Motor neuron (in vitro differentiated cells): ENCODE measurements around the gene ERCC6L2. TPM values are rescaled to one million over a fixed set of nuclear protein-coding genes. Genes with fewer than 3 reads are reported as not detected.
A peak's percentile ranks its signal among the peaks of the same experiment; 100 is the strongest.

Experiments
- ATAC-seq, 8 experiments: fragments of 200-7000 bp; cut with Tn5 transposase; replicated peaks in 6 of 8; 2 replicates each; pipeline ENCODE4 v1.8.0; 2021; ENCODE audit warnings: mild to moderate bottlenecking in 8 of 8, moderate library complexity in 8 of 8
- H3K27ac ChIP-seq, 2 donors: fragments of 250-450 bp; sonication (Bioruptor Pico); 2 replicates each; pipeline ENCODE4 v1.9.0; 2021; ENCODE audit warnings: antibody characterized with exemption in 2 of 2, mild to moderate bottlenecking in 2 of 2, moderate library complexity in 1 of 2
- H3K4me1 ChIP-seq, 2 donors: fragments of 250-450 bp; sonication (Bioruptor Pico); replicated peaks in 1 of 2; 2 replicates each; pipeline ENCODE4 v1.6.1; 2021; ENCODE audit warnings: antibody characterized with exemption in 2 of 2, mild to moderate bottlenecking in 2 of 2, moderate library complexity in 1 of 2
- H3K4me3 ChIP-seq, 5 donors: fragments of 250-450 bp; sonication (Bioruptor Pico); 2 replicates each; pipeline ENCODE4 v1.9.0; 2021; ENCODE audit warnings: antibody characterized with exemption in 5 of 5, mild to moderate bottlenecking in 5 of 5, moderate library complexity in 4 of 5
- whole genome bisulfite sequencing, 10 experiments: fragments of 450-650 bp; shearing (Covaris generic); methylation state at CpG; one replicate each; pipeline ENCODE4 v1.0.0; 2022; 5-methylcytosine and 5-hydroxymethylcytosine counted together
- in situ Hi-C, 9 experiments: fragments of 400-800 bp; cut with MboI; loops; one replicate each; pipeline ENCODE4 v1.15.0; 2021; ENCODE audit warnings: low sequenced_read_pairs in 9 of 9, low pct_unique_long_range_greater_than_20kb in 2 of 9; ENCODE audit not compliant: unreplicated experiment in 9 of 9
- total RNA-seq, 8 experiments: library from RNA; unstranded; fragments of 300-600 nt; gene quantifications; 2 replicates each; pipeline versions ENCODE4 v1.2.3 to v1.2.4, GENCODE V29; 2022

The ERCC6L2 gene
- total RNA-seq, 8 experiments from 2014 or later: 41.4 to 80.6 (median 63.1) TPM

- no peak overlapping the region for H3K27ac ChIP-seq
- ATAC-seq: peak in 2 of 8 experiments; percentile 18 to 21
- WGBS, 10 experiments: 81 to 100% (median 97%) methylated on average over 4 to 9 of the region's 9 CpGs; no CpG with 5 or more reads in 2 of the 10 experiments
- no peaks in the 10 kb centered on the region for H3K4me1 ChIP-seq
- in situ Hi-C loops: no loop called here
- no peak overlapping the region for H3K4me3 ChIP-seq
Measured at GRCh38 chr9:96006296-96006879, 130.9 kb downstream of the ERCC6L2 start.

GRCh38 chr9:96006961-96007360 lies 131.5 kb downstream of the ERCC6L2 start:
- Histone ChIP-seq H3K27ac (no peak overlapping the region), H3K4me3 (no peak overlapping the region), H3K4me1 (no peaks in the 10 kb centered on the region)
- ATAC-seq: peak in 2 of 8 experiments; percentile 15 to 50
- in situ Hi-C loops: no loop called here

- Histone ChIP-seq H3K4me1 (no peaks in the 10 kb centered on the region), H3K4me3 (no peak overlapping the region), H3K27ac (no peak overlapping the region)
- in situ Hi-C loops: no loop called here
- no peak for ATAC-seq
- WGBS, 10 experiments: 83 to 100% (median 93%) methylated on average over 1 to 12 of the region's 12 CpGs
Measured at GRCh38 chr9:96008502-96009222, 133.2 kb downstream of the ERCC6L2 start.

GRCh38 chr9:96009223-96009602 lies 133.7 kb downstream of the ERCC6L2 start:
- 80 to 100% (median 90%) methylated on average over 1 to 2 of the region's 2 CpGs; no CpG with 5 or more reads in 4 of the 10 experiments for WGBS, 10 experiments
- no peaks in the 10 kb centered on the region for H3K4me1 ChIP-seq
- no peak for ATAC-seq
- H3K27ac ChIP-seq: no peak overlapping the region
- no peak overlapping the region for H3K4me3 ChIP-seq
- in situ Hi-C loops: no loop called here

- ATAC-seq: no peak
- Histone ChIP-seq H3K4me3 (no peak overlapping the region), H3K4me1 (no peaks in the 10 kb centered on the region), H3K27ac (no peak overlapping the region)
- WGBS, 10 experiments: 58 to 100% (median 92%) methylated on average over 1 to 4 of the region's 4 CpGs
- in situ Hi-C loops: no loop called here
Measured at GRCh38 chr9:96009690-96010472, 134.4 kb downstream of the ERCC6L2 start.

- H3K4me1 ChIP-seq: no peaks in the 10 kb centered on the region
- H3K4me3 ChIP-seq: no peak overlapping the region
- no peak overlapping the region for H3K27ac ChIP-seq
- WGBS, 10 experiments: 80 to 100% (median 98%) methylated on average over 1 to 6 of the region's 6 CpGs; no CpG with 5 or more reads in 1 of the 10 experiments
- ATAC-seq: no peak
- in situ Hi-C loops: no loop called here
Measured at GRCh38 chr9:96014078-96014477, 138.6 kb downstream of the ERCC6L2 start.

- no peak for ATAC-seq
- Histone ChIP-seq H3K4me1 (peaks cover 0 to 7% of the 10 kb centered on the region in 2 donors), H3K4me3 (no peak overlapping the region), H3K27ac (no peak overlapping the region)
- 25 to 100% (median 92%) methylated on average over 1 to 3 of the region's 3 CpGs; no CpG with 5 or more reads in 1 of the 10 experiments for WGBS, 10 experiments
- in situ Hi-C loops: no loop called here
Measured at GRCh38 chr9:96015876-96016686, 140.6 kb downstream of the ERCC6L2 start.
